ENCODE results near the gene ZNF785. TPM values are rescaled to one million over a fixed set of nuclear protein-coding genes. Genes with fewer than 3 reads are reported as not detected.
"Not testable (repeated sequence)": the region's sequence is repeated elsewhere in the genome, so short reads cannot be mapped to it uniquely, and the experiment has no call there.

The ZNF785 gene
- total RNA-seq (10 to 100 TPM in 1 of 6 donors, 1 to 10 TPM in 5; 7.1 to 12.1 (median 8.1) TPM), polyA plus RNA-seq (1 to 10 TPM; 6.3 to 8.4 TPM)

DNA sequence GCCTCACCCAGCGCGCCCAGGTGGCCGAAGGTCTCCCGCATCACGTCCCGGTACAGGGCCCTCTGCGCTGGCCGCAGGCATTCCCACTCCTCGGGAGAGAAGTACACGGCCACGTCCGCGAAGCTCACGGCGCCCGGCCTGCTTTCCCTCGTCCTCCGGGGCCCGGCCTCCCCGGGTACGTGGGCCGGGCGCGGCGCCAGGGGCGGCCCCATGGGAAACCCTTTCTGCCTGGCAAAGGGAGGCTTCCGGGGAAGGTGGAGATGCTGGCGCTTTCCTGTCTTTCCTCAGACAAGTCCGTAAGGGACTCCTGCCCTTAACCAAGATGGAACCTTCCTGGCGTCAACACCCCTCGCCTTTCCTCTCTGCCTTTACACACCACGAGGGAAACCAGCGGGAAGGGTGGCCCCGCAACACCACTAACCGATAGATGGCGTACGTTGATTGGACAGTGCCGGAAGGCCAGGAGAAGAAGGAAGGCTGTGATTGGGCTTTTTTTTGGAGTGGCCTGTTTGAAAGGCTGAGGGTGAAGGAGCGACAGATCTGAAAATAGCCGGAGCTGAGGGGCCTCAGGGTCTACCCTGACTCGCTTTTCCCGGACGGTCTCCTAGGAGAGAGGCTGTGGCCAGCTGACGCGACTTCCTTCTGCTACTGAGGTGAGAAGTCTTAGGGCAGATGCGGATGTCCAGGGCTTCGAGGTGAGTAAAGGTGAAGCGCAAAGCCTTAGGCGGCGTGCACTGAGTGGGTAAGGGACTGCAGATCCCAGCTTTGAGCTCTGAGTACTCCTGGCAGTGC is at the start of gene ZNF785:
TSS of gene ZNF785 (minus strand) at position 298 of the 792 bp plus-strand sequence. CDS start at position 212, 86 bp downstream.
- Histone ChIP-seq H3K4me3 (peak within 1 kb of the TSS; percentile 54 to 84 (median 70)), H3K36me3 (peaks cover 0 to 8% (median 0%) of the 10 kb centered on the region in 3 donors), H3K27ac (peak within 1 kb of the TSS; percentile 74 to 88 (median 82)), H3K27me3 (no peaks in the 10 kb centered on the region), H3K9me3 (no peaks in the 10 kb centered on the region), H3K4me1 (peaks cover 0 to 4% (median 0%) of the 10 kb centered on the region in 3 donors)
- ATAC-seq (peak; percentile 98 to 99 (median 98)), DNase-seq (peak; percentile 86 to 99 (median 98)), FAIRE-seq (peak; percentile 83)
- WGBS, 2 donors = 0 to 1% methylated on average over 49 to 50 of the region's 50 CpGs
- TF ChIP-seq, protein P1, sequence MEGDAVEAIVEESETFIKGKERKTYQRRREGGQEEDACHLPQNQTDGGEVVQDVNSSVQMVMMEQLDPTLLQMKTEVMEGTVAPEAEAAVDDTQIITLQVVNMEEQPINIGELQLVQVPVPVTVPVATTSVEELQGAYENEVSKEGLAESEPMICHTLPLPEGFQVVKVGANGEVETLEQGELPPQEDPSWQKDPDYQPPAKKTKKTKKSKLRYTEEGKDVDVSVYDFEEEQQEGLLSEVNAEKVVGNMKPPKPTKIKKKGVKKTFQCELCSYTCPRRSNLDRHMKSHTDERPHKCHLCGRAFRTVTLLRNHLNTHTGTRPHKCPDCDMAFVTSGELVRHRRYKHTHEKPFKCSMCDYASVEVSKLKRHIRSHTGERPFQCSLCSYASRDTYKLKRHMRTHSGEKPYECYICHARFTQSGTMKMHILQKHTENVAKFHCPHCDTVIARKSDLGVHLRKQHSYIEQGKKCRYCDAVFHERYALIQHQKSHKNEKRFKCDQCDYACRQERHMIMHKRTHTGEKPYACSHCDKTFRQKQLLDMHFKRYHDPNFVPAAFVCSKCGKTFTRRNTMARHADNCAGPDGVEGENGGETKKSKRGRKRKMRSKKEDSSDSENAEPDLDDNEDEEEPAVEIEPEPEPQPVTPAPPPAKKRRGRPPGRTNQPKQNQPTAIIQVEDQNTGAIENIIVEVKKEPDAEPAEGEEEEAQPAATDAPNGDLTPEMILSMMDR (IDR thresholded peaks at IDR 0.05) = no peak
- intact Hi-C loops (cut with DNase I) = no loop called here

DNA sequence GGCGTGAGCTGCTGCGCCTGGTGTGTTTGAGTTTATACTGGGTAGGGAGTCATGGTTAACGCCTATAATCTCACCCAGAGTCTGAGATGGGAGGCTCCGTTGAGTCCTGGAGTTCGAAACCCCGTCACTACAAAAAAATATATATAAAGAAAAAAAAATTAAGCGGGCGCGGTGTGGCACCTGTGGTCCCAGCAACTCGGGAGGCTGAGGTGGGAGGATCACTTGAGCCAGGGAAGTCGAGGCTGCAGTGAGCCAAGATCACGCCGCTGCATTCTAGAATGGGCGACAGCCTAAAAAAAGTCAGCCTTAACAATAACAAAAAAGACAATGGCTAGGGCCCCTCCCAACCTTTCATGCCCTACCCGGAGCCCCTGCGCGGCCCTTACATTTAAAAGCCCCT is 48.0 kb upstream of the ZNF785 start:
- DNase-seq (peak in 1 of 6 donors; percentile 18), ATAC-seq (no peak), FAIRE-seq (no peak)
- intact Hi-C loops (cut with DNase I) = no loop called here
- Histone ChIP-seq H3K27me3 (no peaks in the 10 kb centered on the region), H3K4me1 (peaks cover 0 to 7% (median 4%) of the 10 kb centered on the region in 3 donors), H3K9me3 (no peaks in the 10 kb centered on the region), H3K27ac (peak overlapping the region; percentile 75 to 95 (median 82)), H3K4me3 (peak overlapping the region; percentile 12 to 59 (median 44)), H3K36me3 (no peaks in the 10 kb centered on the region)
- TF ChIP-seq, protein P1 (IDR thresholded peaks at IDR 0.05) = no peak
- WGBS, 2 donors = 80 to 83% methylated on average over 17 of the region's 17 CpGs

DNA sequence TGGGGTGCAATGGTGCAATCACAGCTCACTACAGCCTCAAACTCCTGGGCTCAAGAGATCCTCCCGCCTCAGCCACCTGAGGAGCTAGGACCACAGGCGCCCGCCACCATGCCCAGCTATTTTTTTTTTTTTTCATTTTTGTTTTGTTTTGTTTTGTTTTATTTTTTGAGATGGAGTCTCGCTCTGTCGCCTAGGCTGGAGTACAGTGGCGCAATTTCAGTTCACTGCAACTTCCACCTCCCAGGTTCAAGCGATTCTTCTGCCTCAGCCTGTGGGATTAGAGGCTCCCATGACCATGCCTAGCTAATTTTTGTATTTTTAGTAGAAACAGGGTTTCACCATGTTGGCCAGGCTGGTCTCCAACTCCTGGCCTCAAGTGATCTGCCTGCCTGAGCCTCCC is 47.0 kb upstream of the ZNF785 start:
- H3K27me3 ChIP-seq; H3K27ac ChIP-seq; intact Hi-C loops (cut with DNase I); FAIRE-seq; H3K36me3 ChIP-seq; ATAC-seq; H3K4me1 ChIP-seq; H3K4me3 ChIP-seq; H3K9me3 ChIP-seq: not testable (repeated sequence)
- WGBS, 2 donors = 96 to 97% methylated on average over 7 of the region's 7 CpGs
- DNase-seq = peak in 1 of 6 donors; percentile 1

DNA sequence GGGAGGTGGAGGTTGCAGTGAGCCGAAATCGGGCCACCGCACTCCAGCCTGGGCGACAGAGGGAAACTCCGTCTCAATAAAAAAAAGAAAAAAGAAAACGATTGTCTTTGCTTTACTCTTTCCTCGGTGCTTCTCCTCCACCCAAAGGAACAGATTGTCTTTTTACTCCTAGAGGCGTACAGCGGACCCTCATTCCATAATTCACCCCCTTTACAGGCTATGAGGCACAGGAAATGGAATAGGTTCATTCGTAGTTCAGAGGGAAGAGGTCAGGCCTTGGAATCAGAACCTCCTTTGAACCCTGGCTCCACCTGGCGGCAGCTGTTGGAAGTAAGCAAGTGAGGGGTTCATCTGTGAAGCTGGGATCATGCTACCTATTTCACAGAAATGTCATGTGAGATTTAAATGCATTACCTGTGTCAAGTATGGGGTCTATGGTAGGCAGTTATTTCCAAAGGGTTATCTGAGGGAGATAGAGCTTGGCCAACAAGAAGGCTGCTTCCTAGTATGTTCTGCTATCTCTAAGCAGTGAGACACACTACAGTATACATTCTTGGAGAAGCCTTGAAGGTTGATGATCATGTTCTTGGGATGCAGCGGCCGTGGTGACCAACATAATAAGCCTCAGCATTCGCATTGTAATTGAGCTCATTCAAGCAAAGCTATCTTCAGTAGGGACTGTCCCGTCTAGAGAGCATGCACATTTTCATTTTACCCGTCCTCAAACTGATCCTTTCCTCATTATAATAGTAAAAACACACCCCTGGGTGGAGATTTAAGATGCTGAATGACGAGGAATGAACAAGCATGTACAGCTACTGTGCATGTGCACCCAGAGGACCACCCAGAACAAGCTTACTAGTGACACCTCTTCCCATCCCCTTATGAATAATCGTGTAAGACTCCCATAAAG is 43.4 kb upstream of the ZNF785 start:
- peak overlapping the region in 1 of 4 donors; percentile 8 for H3K4me3 ChIP-seq
- intact Hi-C loops (cut with DNase I) = loop anchor here in 1 of 3 donors (10.0 kb wide), 1 partner anchor 184 kb away; the partner anchor contains the start of gene SEPHS2
- FAIRE-seq = no peak

More for the DNA sequence above, 43.4 kb upstream of the ZNF785 start:
- Histone ChIP-seq H3K9me3 (no peaks in the 10 kb centered on the region), H3K4me1 (no peaks in the 10 kb centered on the region), H3K27ac (peak overlapping the region in 1 of 4 donors; percentile 19), H3K27me3 (no peaks in the 10 kb centered on the region), H3K36me3 (no peaks in the 10 kb centered on the region)
- peak; percentile 89 to 99 (median 96) for ATAC-seq
- TF ChIP-seq, protein P1 (IDR thresholded peaks at IDR 0.05) = peak; percentile 69 to 88 (median 84)
- 37 to 38% methylated on average over 18 of the region's 18 CpGs for WGBS, 2 donors
- DNase-seq = peak; percentile 74 to 97 (median 88)

All from pancreas (tissue), 10 donors.